ENCODE results near the gene METTL8. TPM values are rescaled to one million over a fixed set of nuclear protein-coding genes. Genes with fewer than 3 reads are reported as not detected.
"Not testable (repeated sequence)": the region's sequence is repeated elsewhere in the genome, so short reads cannot be mapped to it uniquely, and the experiment has no call there.

METTL8 gene
- total RNA-seq, 1 donor from 2014 or later, result 41.5 TPM

DNA sequence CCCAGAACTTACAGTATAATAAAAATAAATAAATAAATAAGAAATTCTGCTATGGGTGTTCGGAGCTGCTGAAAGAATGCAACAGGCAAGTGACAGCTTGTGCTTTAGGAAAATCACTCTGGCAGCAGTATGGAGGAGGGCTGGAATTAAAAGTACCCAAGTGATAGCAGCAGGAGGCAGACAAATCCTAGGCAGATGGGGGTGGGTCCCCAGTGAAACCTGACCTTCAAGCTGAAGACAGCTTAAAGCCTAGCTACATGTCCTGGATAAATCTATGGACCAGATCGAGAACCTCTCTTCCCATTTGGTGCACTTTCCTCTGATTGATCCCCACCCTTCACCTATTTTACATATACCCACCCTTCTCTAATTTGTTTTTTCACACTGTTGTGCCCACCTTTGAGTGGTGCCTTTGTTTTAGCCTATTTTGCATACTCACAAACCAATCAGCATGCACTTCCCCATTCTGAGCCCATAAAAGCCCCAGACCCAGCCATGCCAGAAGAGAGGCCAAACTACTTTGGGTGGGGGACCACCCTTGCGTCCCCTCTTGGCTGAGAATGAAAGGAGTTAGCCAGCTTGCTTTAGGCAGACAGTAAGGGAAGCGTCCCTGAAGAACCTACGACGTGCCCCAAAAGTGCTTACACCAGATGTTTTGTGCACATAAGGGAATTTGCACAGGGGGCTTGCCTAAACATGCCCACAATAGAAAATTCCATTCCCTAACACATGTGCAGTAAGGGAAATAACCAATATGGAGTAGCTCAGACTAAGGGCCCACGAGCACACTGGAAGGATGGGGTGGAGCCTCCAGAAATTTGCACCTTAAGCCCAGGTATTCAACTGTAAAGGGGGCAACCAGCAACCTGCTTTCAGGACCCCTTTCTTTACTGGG, 3.0 kb downstream of the METTL8 start:
- no peak for DNase-seq (ENCODE audit: low spot score)

DNA sequence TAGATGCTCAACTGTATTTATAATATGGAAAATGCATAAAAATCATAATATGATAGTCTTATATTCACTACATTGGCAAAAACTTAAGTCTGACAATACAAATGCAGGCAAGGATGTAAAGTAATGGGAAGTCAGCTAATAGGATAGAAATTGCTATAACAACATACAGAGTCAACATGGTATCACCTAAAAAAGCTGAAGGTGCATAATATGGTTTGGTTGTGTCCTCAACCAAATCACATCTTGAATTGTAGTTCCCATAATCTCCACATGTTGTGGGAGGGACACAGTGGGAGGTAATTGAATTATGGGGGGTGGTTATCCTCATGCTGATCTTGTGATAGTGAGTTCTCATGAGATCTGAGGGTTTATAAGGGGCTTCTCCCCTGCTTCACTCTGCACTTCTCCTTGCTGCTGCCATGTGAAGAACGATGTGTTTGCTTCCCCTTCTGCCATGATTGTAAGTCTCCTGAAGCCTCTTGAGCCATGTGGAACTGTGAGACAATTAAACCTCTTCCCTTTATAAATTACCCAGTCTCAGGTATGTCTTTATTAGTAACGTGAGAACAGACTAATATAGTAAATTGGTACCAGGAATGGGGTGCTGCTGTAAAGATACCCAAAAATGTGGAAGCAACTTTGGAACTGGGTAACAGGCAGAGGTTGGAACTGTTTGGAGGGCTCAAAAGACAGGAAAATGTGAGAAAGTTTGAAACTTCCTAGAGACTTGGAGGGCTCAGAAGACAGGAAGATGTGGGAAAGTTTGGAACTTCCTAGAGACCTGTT, 10.9 kb downstream of the METTL8 start:
- DNase-seq (ENCODE audit: low spot score), result not testable (repeated sequence)

DNA sequence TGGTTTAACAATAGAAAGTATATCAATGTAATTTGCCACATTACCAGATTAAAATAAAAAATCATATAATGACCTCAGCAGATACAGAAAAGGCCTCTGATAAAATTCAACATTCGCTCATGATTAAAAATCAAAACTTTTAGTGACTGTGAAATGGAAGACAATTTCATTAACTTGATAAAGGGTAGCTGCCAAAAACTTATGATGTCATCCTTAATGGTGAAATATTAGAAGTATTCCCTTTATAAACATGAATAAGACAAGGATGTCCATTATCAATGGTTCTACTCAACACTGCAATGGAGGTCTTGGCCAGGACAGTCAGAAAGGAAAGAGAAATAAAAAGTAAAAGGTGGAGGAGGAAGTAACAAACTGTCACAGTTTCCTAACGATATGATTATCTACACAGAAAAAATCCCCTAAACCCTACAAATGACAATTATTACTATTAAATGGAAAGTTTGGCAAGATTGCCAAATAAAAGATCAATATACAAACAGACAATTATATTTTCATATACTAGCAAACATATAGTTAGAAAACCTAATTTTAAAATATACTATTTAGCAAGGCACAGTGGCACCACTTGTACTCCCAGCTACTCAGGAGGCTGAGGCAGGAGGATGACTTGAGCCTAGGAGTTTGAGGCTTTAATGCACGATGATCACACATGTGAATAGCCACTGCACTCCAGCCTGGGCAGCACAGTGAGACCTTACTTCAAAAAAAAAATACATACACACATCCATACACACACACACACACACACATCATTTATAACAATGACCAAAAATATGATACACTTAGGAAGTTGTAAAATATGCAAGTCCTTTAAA, 12.8 kb downstream of the METTL8 start:
- no peak for DNase-seq (ENCODE audit: low spot score)

DNA sequence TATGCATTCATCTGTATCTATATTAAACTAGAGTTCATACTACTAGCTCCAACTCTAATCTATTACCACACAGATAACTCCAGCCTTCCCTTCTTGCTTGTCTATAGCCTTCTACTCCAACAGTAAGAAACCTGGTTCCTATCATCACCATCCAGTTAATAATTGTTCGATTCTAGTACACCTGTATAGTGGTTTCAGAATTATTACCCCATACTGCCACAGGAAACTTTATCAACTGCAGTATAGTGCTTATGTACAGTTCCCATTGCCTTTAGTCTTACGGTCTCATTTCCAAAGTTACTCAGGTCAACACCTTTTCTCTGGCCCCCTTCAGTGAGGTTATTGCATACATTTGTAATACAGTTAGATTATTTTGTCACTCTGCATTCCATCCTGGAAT, 14.5 kb downstream of the METTL8 start:
- DNase-seq (ENCODE audit: low spot score), result no peak

DNA sequence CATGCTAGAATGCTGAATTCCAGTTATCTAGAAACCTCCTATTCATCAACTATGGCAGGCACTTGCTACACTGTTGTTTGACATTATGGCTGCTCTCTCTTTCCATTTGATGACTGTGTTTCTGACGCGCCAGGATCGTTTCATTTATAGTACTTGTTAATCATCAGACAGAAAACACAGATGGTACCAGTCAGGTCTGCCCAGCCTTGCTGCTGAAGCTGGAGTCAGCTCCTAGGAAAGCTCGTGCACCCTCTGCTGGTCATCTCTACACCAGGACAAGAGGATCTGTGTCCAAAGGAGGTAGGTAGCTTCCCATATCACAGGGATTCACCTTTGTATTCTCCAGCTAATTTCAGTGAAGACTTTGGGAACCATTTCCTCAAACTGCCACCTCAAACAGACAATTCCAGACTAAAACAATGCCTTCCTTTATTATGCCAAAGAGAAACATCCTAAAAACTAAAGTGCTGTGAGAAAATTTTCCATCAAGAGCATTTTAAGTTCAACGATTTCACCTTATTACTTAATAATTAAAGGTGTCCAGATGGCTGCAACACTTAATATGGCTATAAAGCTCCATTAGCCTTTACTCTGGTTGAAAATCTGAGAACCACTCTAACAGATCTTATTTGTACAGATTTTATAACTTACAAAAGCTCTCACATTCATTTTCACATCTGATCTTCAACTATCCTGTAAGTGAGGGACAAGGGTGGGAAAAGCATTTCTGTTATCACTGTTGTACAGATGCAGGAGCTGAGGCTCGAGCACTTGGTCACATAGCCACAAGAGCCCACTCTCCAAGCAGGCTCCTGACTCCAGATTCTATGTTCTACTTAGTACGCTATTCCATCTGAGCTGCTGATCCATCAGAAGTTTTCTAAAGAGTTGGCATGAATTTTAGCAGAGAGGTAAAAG, 17.5 kb downstream of the METTL8 start:
- DNase-seq (ENCODE audit: low spot score), result peak; percentile 91

DNA sequence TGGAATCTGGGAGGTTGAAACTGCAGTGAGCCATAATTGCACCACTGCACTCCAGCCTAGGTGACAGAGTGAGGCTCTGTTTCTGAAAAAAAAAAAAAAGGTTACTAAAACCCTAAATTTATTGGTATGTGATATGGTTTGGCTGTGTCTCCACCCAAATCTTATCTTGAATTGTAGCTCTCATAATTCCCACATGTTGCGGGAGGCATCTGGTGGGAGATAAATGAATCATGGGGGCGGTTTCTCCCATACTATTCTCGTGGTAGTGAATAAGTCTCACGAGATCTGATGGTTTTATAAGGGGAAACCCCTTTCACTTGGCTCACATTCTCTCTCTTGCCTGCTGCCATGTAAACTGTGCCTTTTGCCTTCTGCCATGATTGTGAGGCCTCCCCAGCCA, 19.1 kb downstream of the METTL8 start:
- not testable (repeated sequence) for DNase-seq (ENCODE audit: low spot score)

DNA sequence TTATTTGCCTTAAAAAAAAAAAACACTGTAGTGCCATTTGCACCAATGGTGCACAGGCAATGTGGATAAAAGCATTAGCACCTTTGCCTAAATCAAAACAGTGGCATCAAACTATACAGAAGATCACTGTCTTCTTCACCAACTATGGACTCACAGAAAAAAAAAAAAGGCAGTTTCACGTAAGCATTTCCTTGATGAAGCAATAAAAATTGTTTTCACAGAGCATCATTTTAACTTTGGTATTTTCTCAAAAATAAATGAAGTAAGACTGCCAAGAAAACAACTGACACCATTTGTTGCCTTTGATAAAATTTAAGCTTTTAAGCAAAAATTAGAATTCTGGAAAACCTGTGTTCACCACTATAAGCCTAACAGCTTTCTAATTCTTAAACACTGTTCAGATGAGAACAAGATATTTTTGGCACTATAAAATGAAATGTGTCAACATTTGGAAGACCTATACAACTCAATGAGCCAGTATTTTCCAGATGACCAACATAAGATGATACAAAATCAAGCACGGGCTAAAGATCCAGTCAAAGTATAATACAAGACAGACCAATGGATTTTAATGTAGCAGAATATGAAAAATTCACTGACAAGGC, 21.1 kb downstream of the METTL8 start:
- no peak for DNase-seq (ENCODE audit: low spot score)

DNA sequence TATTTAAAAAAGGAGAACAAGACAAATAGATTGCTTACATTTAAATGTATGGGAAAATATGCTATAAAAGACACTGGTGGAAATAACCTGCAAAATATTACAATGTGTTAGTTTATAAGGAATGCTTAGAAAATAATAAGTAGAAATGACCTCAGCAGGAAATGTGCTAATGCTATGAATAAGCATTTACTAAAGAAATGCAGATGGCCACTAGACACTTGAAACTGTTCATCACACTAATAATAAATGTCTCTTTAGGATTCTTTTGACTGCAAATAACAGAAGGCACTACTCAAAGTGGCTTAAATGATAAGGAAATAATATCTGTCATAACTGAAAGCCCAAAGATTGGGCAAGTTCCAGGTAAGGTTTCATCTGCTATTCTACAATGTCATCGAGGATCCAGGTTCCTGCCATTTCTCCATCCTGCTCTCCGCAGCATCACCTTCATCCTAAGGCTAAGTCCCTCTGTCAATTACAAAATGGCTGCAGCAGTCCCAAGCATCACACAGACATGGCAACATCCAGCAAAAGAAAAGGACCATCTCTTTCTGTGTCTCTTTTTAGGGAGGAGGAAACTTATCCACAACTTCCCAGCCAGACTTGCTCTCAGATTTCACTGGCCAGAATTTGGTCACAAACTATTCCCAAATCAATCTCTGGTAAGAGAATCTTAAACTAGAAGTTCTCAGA, 21.9 kb downstream of the METTL8 start:
- no peak for DNase-seq (ENCODE audit: low spot score)

DNA sequence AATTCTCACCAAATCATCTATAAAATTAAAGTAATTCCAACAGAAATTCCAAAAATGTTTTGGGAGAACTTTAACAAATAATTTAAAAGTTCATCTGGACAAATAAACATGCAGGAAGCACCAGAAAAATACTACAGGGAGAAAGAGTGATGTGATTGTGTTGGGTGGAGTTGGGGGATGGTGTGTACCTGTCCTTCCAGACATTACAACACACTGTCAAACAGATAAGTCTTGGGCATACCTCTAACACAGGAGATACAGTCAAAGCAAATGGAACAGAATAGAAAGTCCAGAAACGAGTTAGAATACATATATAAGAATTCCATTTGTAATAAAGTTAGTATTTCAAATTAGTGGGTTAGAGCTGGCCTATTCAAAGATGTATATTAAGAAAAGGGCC, 22.6 kb downstream of the METTL8 start:
- no peak for DNase-seq (ENCODE audit: low spot score)

DNA sequence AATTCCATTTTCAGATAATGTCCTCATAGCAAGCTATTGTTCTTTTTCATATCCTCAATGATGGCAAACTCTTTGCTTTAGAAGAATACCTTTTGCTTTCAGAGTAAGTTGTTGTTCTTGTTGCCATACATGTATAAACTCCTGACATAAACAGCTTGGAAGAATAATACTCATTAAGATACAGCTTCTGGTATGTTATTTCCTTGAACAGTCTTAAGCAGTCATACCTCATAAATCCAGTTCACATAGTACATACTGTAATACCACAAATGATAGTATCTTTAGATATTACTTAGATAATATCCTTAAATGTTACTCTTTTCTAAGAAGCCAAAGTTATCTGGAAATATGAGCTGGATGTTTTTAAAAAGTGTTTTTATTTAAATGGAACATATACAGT, 23.2 kb downstream of the METTL8 start:
- DNase-seq (ENCODE audit: low spot score), result no peak

DNA sequence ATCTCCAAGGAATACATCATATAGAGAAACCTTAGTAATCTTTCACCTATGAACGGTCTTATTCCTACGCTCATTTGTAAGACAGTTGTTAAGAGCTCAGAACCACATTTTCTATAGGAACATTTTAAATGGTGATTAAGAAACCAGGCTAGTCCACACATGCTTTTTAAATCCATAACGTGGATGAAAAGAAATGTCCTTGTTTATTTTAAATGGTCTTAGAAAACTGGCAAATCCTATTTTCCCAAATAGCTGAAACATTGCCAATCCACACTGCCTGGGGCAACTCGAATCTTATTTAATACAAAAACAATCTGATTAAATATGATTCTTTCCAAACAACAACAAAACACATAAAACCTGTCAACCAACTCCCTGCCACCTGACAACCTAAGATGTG, 23.7 kb downstream of the METTL8 start:
- DNase-seq (ENCODE audit: low spot score), result no peak

DNA sequence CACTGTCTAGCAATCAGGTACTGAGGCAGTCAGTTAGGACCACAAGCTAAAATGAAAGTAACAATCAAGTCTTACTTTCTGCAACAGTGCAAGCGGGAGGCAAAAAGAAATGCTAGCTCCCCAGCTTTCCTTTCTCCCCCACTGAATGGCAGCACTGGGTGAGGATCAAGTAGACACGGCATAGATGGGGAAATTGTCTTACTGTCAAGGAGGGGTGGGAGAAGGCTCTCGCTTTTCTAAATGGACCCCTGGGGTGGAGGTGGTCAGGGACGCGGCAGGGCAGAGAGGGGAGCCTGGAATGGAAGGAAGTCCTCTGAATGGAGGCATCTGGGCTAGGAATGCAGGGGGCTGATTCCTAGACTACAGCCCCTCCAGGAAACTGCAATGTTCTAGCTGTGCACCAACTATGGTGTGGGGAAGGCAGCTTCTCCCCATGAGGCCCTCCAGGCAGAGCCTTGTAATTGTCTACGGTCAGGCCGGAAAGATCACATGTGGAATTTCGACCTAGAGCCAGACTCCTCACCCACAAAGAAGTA, 24.3 kb downstream of the METTL8 start:
- no peak for DNase-seq (ENCODE audit: low spot score)

DNA sequence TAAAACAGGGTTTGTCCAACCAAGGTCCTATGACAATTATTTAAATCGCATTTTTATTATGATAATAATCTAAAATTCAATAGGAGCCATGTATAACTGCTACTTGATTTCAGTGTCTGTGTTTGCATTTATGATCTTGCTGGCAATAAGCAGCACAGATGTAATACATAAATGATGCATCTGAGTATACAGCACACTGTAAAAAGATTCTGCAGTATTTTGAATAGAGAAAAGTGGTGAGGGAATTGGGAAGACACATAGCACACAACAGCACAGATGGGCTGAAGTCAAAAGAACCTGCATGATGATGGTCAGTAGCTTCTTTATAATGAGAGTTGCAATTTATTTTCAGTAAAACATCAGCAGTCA, 26.1 kb downstream of the METTL8 start:
- DNase-seq (ENCODE audit: low spot score), result no peak

DNA sequence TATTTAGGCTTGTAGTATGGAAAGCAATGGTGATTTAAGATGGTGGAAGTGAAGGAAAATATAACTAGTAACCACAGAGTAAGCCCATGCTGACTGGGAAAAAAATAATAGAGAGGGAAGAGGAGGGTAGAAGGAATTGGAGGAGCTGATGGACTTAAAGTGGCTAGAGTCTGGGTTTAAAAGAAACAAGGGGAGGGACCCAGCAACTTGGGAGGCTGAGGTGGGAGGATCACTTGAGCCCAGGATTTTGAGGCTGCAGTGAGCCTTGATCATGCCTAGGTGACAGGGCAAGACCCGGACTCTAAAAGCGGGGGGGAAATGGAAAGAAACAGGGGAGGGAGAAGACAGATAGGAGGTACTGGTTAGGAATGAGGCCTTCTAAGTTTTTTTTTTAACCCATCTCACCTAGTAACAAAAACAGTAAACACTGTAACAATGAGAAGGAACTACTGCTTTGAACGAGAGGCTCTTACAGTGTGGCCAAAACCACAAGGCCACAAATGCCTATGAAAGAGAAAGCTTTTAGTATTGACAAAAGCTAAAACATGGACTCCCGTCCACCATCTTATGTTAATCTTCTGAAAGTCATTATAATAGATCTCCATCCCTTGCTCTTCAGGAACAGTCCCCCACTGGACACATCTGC, 26.6 kb downstream of the METTL8 start:
- DNase-seq (ENCODE audit: low spot score), result no peak

DNA sequence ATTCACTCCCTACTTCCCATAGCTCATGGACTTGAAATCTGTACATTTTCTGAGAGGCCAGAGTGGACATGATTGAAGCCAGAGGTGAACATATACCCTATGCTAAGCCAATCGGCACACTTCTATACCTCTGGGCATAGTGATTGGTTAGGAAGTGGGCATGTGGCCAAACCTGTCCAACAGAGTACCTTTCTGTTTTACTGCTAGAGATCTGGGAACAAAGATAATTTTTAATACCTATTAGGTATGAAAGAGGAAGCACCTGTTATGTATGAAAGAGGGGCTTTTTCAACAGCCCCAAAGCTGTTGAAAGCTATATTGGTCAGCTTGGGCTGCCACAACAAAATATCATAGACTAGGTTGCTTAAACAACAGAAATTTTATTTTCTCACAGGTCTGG, 27.7 kb downstream of the METTL8 start:
- no peak for DNase-seq (ENCODE audit: low spot score)

DNA sequence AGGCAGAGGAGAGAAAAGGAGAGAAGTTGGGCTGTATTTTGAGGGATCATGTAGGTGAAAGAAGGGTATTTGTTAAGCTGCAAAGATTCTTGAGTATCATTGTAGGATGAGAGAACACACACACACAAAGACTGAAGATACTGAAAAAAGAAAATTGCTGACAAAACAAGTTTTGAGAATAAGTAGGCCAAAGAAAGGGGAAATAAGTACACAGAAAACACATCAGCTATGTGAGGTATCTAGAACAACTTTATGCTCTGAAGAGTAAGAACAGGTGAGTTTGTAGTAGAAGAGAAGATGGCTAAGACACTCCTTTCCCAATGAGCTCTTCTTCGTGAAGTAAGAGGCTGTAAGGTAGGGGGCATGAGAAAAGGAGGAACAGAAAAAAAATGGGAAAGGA, 28.2 kb downstream of the METTL8 start:
- DNase-seq (ENCODE audit: low spot score), result no peak

DNA sequence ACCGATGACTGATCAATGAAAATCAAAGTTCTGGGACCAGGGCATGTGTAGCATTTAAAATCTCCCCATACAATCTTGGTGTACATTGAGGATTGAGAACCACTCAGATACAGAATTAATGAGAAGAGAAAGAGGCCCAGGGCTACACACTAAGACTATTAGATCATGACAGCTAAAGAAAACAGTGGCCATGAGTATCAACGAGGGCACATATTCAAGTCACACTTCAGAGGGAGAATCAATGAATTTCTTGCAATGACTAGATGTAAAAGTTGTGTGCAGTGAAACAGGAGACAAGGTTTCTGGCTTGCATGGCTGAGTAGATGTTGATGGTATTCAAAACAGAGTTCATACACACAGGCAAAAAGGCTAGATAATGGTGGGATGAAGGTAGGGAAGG, 29.1 kb downstream of the METTL8 start:
- no peak for DNase-seq (ENCODE audit: low spot score)

DNA sequence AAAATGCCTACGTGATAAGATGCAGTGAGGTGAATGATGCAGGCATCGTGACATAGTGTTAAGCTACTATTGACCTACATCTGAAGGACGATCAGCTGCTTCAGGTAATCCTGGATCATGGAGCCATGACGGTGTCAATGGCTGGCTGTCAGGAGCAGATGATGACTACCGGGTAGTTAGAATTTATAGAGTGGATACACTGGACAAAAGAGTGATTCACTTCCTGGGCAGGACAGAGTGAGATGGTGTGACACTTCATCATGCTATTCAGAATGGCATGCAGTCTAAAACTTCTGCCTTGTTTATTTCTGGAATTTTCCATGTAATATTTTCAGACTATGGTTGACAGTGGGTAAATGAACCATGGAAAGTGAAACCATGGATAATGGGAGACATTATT, 29.5 kb downstream of the METTL8 start:
- no peak for DNase-seq (ENCODE audit: low spot score)

DNA sequence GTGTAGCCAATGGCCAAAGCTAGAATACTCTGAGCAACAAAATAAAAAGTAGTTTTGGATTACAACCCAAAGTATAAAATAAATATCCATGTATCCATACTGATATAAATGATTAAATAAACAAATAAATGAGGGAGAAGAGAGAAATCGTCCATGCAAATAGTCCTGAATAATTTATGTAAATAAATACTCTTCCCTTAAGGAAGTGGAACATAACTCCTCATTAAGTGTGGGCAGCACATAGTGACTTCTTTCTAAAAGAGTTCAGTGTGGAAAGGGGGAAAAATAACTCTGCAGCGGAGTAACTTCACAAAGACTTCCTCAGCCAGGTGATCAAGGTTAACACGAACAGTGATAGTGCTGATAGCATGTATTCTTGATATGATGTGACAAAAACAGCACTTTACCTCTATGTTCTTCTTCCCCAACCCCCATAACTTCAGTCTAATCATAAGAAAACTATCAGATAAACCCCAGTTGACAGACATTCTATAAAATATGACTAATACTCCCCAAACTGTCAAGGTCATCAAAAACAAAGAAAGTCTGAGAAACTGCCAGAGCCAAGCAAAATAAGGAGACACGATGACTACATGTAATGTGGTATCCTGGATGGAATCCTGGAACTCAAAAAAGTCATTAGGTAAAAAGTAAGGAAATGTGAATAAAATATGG, 30.7 kb downstream of the METTL8 start:
- no peak for DNase-seq (ENCODE audit: low spot score)

All from ureter (tissue), 1 donor.